Smooth muscle cell (in vitro differentiated cells): ENCODE data around the gene ATP6V1F. TPM values are rescaled to one million over a fixed set of nuclear protein-coding genes. Genes with fewer than 3 reads are reported as not detected.
A peak's percentile ranks its signal among the peaks of the same experiment; 100 is the strongest.

Experiments
- DNase-seq: peaks from one replicate; lab custom pipeline; 2025; ENCODE audit not compliant: unreplicated experiment; lab: John Stamatoyannopoulos, UW
- H2AFZ ChIP-seq: fragments of 200-600 bp; sonication (generic); 2 replicates; pipeline ENCODE4 v1.6.0; 2016; ENCODE audit warnings: antibody characterized with exemption, low read depth, mild to moderate bottlenecking
- H3F3A ChIP-seq: fragments of 200-600 bp; sonication (generic); 2 replicates; pipeline ENCODE4 v1.6.0; 2017; ENCODE audit warnings: antibody characterized with exemption, low read depth
- H3K27ac ChIP-seq: fragments of 200-600 bp; sonication (generic); 2 replicates; pipeline ENCODE4 v1.5.1; 2016; ENCODE audit warnings: low read depth, mild to moderate bottlenecking
- H3K27me3 ChIP-seq: fragments of 200-600 bp; sonication (generic); 2 replicates; pipeline ENCODE4 v1.6.1; 2016; ENCODE audit warnings: low read depth, mild to moderate bottlenecking
- H3K36me3 ChIP-seq: fragments of 200-600 bp; sonication (generic); 2 replicates; pipeline ENCODE4 v1.5.1; 2016; ENCODE audit warnings: low read depth
- H3K4me1 ChIP-seq: fragments of 200-600 bp; sonication (generic); 2 replicates; pipeline ENCODE4 v1.5.1; 2016; ENCODE audit warnings: low read depth
- H3K4me2 ChIP-seq: fragments of 200-600 bp; sonication (generic); 2 replicates; pipeline ENCODE4 v1.6.0; 2016; ENCODE audit warnings: mild to moderate bottlenecking
- H3K4me3 ChIP-seq: fragments of 200-600 bp; sonication (generic); 2 replicates; pipeline ENCODE4 v1.5.1; 2016; ENCODE audit warnings: mild to moderate bottlenecking
- H3K79me2 ChIP-seq: fragments of 200-600 bp; sonication (generic); 2 replicates; pipeline ENCODE4 v1.6.0; 2016; ENCODE audit warnings: low read depth, mild to moderate bottlenecking
- H3K9ac ChIP-seq: fragments of 200-600 bp; sonication (generic); 2 replicates; pipeline ENCODE4 v1.6.0; 2016; ENCODE audit warnings: low read depth
- H3K9me3 ChIP-seq: fragments of 200-600 bp; sonication (generic); replicated peaks from 2 replicates; pipeline ENCODE4 v1.5.1; 2016; ENCODE audit warnings: low read depth
- H4K20me1 ChIP-seq: fragments of 200-600 bp; sonication (generic); 2 replicates; pipeline ENCODE4 v1.6.0; 2016; ENCODE audit warnings: low read depth
- CTCF ChIP-seq: fragments of 200-600 bp; sonication (generic); IDR thresholded peaks from 2 replicates; pipeline ENCODE4 v1.5.1; 2017; ENCODE audit warnings: borderline replicate concordance, mild to moderate bottlenecking, antibody characterized with exemption; ENCODE audit not compliant: insufficient read depth, poor library complexity, severe bottlenecking
- WGBS: methylation state at CpG from one replicate; pipeline ENCODE4 v1.1.7; 2016; ENCODE audit warnings: low lambda C conversion rate; 5-methylcytosine and 5-hydroxymethylcytosine counted together
- polyA plus RNA-seq: library from polyadenylated mRNA; unstranded; fragments of >200 nt; fragmentation: Nextera tagmentation; extraction: Ambion mirVana; gene quantifications from 2 replicates; pipeline ENCODE4 v1.2.1, GENCODE V29; 2016
- total RNA-seq: library from RNA; depleted of rRNA; stranded (reverse); fragments of >200 nt; gene quantifications from 2 replicates; pipeline ENCODE4 v1.2.3, GENCODE V29; 2014

The ATP6V1F gene
- total and polyA plus RNA-seq, 2 experiments from 2014 or later, result 131 to 325 TPM

- DNase-seq, result no peak
- H4K20me1 ChIP-seq, result no peaks in the 10 kb centered on the region
- no peaks in the 10 kb centered on the region for H3K79me2 ChIP-seq
- no peak overlapping the region for H3K27ac ChIP-seq
- no peaks in the 10 kb centered on the region for H3K36me3 ChIP-seq
- H3K4me2 ChIP-seq, result no peak overlapping the region
- no peaks in the 10 kb centered on the region for H3F3A ChIP-seq
- H3K9ac ChIP-seq, result no peak overlapping the region
- no peak overlapping the region for H3K4me3 ChIP-seq
- no peak overlapping the region for H2AFZ ChIP-seq
- no peaks in the 10 kb centered on the region for H3K9me3 ChIP-seq
- 77% methylated on average over 3 of the region's 3 CpGs for WGBS
- no peaks in the 10 kb centered on the region for H3K27me3 ChIP-seq
- no peak for TF ChIP-seq CTCF
- no peaks in the 10 kb centered on the region for H3K4me1 ChIP-seq
These were observed 44.0 kb upstream of the ATP6V1F start for GRCh38 chr7:128818694-128819093.

- no peaks in the 10 kb centered on the region for H3K4me1 ChIP-seq
- WGBS, result 92% methylated on average over 4 of the region's 4 CpGs
- no peaks in the 10 kb centered on the region for H3K36me3 ChIP-seq
- H3K79me2 ChIP-seq, result no peaks in the 10 kb centered on the region
- H3K9me3 ChIP-seq, result no peaks in the 10 kb centered on the region
- H3F3A ChIP-seq, result peaks cover 2% of the 10 kb centered on the region
- H4K20me1 ChIP-seq, result no peaks in the 10 kb centered on the region
- no peak for TF ChIP-seq CTCF
- no peak overlapping the region for H3K9ac ChIP-seq
- H3K27me3 ChIP-seq, result no peaks in the 10 kb centered on the region
- DNase-seq, result no peak
- no peak overlapping the region for H3K27ac ChIP-seq
- H3K4me3 ChIP-seq, result no peak overlapping the region
- H2AFZ ChIP-seq, result no peak overlapping the region
- no peak overlapping the region for H3K4me2 ChIP-seq
These were observed 40.9 kb upstream of the ATP6V1F start for GRCh38 chr7:128821724-128822123.

GRCh38 chr7:128826512-128826911 is 36.1 kb upstream of the ATP6V1F start:
- H4K20me1 ChIP-seq, result peaks cover 6% of the 10 kb centered on the region
- WGBS, result 87% methylated on average over 4 of the region's 4 CpGs
- TF ChIP-seq CTCF, result no peak
- no peaks in the 10 kb centered on the region for H3K36me3 ChIP-seq
- peak overlapping the region; percentile 97 for H3K27ac ChIP-seq
- H3K27me3 ChIP-seq, result no peaks in the 10 kb centered on the region
- H3K9me3 ChIP-seq, result no peaks in the 10 kb centered on the region
- H3K4me1 ChIP-seq, result peaks cover 28% of the 10 kb centered on the region
- H3K4me2 ChIP-seq, result no peak overlapping the region
- H3F3A ChIP-seq, result peaks cover 23% of the 10 kb centered on the region
- peaks cover 1% of the 10 kb centered on the region for H3K79me2 ChIP-seq
- H3K4me3 ChIP-seq, result no peak overlapping the region
- H2AFZ ChIP-seq, result no peak overlapping the region
- H3K9ac ChIP-seq, result no peak overlapping the region
- no peak for DNase-seq

- Histone ChIP-seq H3K4me2 (no peak overlapping the region), H3K9ac (peak overlapping the region; percentile 7), H3K9me3 (no peaks in the 10 kb centered on the region), H3K4me3 (no peak overlapping the region), H3K36me3 (no peaks in the 10 kb centered on the region), H3K79me2 (peaks cover 3% of the 10 kb centered on the region), H2AFZ (no peak overlapping the region), H3K27ac (peak overlapping the region; percentile 97), H3F3A (peaks cover 23% of the 10 kb centered on the region), H3K4me1 (peaks cover 32% of the 10 kb centered on the region), H4K20me1 (peaks cover 10% of the 10 kb centered on the region), H3K27me3 (no peaks in the 10 kb centered on the region)
- no peak for DNase-seq
- 100% methylated on average over 1 of the region's 1 CpG for WGBS
- no peak for TF ChIP-seq CTCF
These were observed 35.8 kb upstream of the ATP6V1F start for GRCh38 chr7:128826916-128827247.
